NCI-H2171 treated with DMSO at 0.1 percent for 48 hours (cell line): ENCODE measurements around the gene MIR17HG.
A peak's percentile ranks its signal among the peaks of the same experiment; 100 is the strongest.
"Not testable (repeated sequence)": the region's sequence is repeated elsewhere in the genome, so short reads cannot be mapped to it uniquely, and the experiment has no call there.

Experiments used
- DNase-seq: peaks from one replicate; lab custom pipeline; 2025; lab: John Stamatoyannopoulos, UW

Gene MIR17HG

GRCh38 chr13:91347996-91348905 is 764 bp downstream of the MIR17HG start:
- no peak for DNase-seq

GRCh38 chr13:91348906-91349435 is 1.5 kb downstream of the MIR17HG start:
- peak; percentile 77 for DNase-seq

GRCh38 chr13:91349992-91350911 is 2.8 kb downstream of the MIR17HG start:
- DNase-seq, result no peak

- DNase-seq, result no peak
Observed at GRCh38 chr13:91351123-91351522, 3.6 kb downstream of the MIR17HG start.

GRCh38 chr13:91351980-91352379 is 4.5 kb downstream of the MIR17HG start:
- DNase-seq, result no peak

- DNase-seq, result not testable (repeated sequence)
Observed at GRCh38 chr13:91352891-91353290, 5.4 kb downstream of the MIR17HG start.

GRCh38 chr13:91353494-91353893 is 6.0 kb downstream of the MIR17HG start:
- no peak for DNase-seq

GRCh38 chr13:91355099-91355825 is 7.8 kb downstream of the MIR17HG start:
- no peak for DNase-seq

- DNase-seq, result no peak
Observed at GRCh38 chr13:91355826-91356710, 8.6 kb downstream of the MIR17HG start.

GRCh38 chr13:91356919-91357612 is 9.6 kb downstream of the MIR17HG start:
- peak; percentile 27 for DNase-seq

GRCh38 chr13:91357613-91358386 is 10.3 kb downstream of the MIR17HG start:
- DNase-seq, result peak; percentile 33

- DNase-seq, result peak; percentile 34
Observed at GRCh38 chr13:91358387-91358782, 10.9 kb downstream of the MIR17HG start.

- peak; percentile 47 for DNase-seq
Observed at GRCh38 chr13:91359111-91359510, 11.6 kb downstream of the MIR17HG start.

GRCh38 chr13:91359631-91360030 is 12.1 kb downstream of the MIR17HG start:
- DNase-seq, result peak; percentile 18

- DNase-seq, result peak; percentile 27
Observed at GRCh38 chr13:91360246-91360751, 12.8 kb downstream of the MIR17HG start.

GRCh38 chr13:91361755-91362271 is 14.3 kb downstream of the MIR17HG start:
- no peak for DNase-seq

GRCh38 chr13:91362908-91363307 is 15.4 kb downstream of the MIR17HG start:
- DNase-seq, result no peak

GRCh38 chr13:91368101-91368500 is 20.6 kb downstream of the MIR17HG start:
- no peak for DNase-seq
